Panc1 (cell line): ENCODE measurements around the gene KRTAP2-3.
"Not testable (repeated sequence)": the region's sequence is repeated elsewhere in the genome, so short reads cannot be mapped to it uniquely, and the experiment has no call there.

Experiments used
- CTCF ChIP-seq: fragments of 450-650 bp; IDR thresholded peaks from 2 replicates; pipeline ENCODE4 v1.5.1; 2017; ENCODE audit warnings: mild to moderate bottlenecking
- POLR2AphosphoS5 ChIP-seq: IDR thresholded peaks from 2 replicates; pipeline ENCODE4 v1.6.1; 2012; ENCODE audit warnings: mild to moderate bottlenecking, low read depth, low read length, moderate library complexity
- TCF7L2 ChIP-seq: IDR thresholded peaks from 2 replicates; pipeline ENCODE4 v1.6.1; 2011; ENCODE audit warnings: mild to moderate bottlenecking, low read depth, low read length, inconsistent platforms
- TF ChIP-seq, protein P1 (sequence below), 2 experiments: IDR thresholded peaks; 2 replicates each; pipeline ENCODE4 v1.6.1; 2011 to 2012; ENCODE audit warnings: low read depth in 2 of 2, control low read depth in 1 of 2, low read length in 1 of 2, mild to moderate bottlenecking in 1 of 2, moderate library complexity in 1 of 2; ENCODE audit not compliant: insufficient read depth in 1 of 2

GRCh38 chr17:41054556-41054955, 5.4 kb downstream of the KRTAP2-3 start:
- not testable (repeated sequence) for TF ChIP-seq CTCF, POLR2AphosphoS5, TCF7L2
- TF ChIP-seq, protein P1, sequence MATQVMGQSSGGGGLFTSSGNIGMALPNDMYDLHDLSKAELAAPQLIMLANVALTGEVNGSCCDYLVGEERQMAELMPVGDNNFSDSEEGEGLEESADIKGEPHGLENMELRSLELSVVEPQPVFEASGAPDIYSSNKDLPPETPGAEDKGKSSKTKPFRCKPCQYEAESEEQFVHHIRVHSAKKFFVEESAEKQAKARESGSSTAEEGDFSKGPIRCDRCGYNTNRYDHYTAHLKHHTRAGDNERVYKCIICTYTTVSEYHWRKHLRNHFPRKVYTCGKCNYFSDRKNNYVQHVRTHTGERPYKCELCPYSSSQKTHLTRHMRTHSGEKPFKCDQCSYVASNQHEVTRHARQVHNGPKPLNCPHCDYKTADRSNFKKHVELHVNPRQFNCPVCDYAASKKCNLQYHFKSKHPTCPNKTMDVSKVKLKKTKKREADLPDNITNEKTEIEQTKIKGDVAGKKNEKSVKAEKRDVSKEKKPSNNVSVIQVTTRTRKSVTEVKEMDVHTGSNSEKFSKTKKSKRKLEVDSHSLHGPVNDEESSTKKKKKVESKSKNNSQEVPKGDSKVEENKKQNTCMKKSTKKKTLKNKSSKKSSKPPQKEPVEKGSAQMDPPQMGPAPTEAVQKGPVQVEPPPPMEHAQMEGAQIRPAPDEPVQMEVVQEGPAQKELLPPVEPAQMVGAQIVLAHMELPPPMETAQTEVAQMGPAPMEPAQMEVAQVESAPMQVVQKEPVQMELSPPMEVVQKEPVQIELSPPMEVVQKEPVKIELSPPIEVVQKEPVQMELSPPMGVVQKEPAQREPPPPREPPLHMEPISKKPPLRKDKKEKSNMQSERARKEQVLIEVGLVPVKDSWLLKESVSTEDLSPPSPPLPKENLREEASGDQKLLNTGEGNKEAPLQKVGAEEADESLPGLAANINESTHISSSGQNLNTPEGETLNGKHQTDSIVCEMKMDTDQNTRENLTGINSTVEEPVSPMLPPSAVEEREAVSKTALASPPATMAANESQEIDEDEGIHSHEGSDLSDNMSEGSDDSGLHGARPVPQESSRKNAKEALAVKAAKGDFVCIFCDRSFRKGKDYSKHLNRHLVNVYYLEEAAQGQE (IDR thresholded peaks at IDR 0.05; ENCODE audit: insufficient read depth in 1 of 2, low read depth in 2 of 2, low read length in 1 of 2): not testable (repeated sequence)
